Gastrocnemius medialis (tissue), 4 donors: ENCODE results near the gene LY9.

ENCODE experiments used
- CTCF ChIP-seq, 5 experiments: fragments of 450-650 bp in 3 of 5; fragments of 200-600 bp in 2 of 5; sonication (generic) in 2 of 5; IDR thresholded peaks in 4 of 5; conservative IDR thresholded peaks in 1 of 5; 1 replicate in 4 of 5; 2 replicates in 1 of 5; pipeline ENCODE4 v1.5.1; 2016 to 2019; ENCODE audit warnings: antibody characterized with exemption in 5 of 5, mild to moderate bottlenecking in 3 of 5, moderate library complexity in 3 of 5
- POLR2A ChIP-seq, 2 donors: fragments of 450-650 bp; IDR thresholded peaks; one replicate each; pipeline ENCODE4 v1.6.1; 2017; ENCODE audit warnings: antibody characterized with exemption in 2 of 2, mild to moderate bottlenecking in 2 of 2, moderate library complexity in 2 of 2

GRCh38 chr1:160780398-160780755, 15.6 kb upstream of the LY9 start:
- TF ChIP-seq POLR2A (IDR thresholded peaks at IDR 0.05) (no peak), CTCF (IDR thresholded peaks at IDR 0.05 in 4 of 5, conservative IDR thresholded peaks at IDR 0.05 in 1 of 5) (no peak)
